HG03025 (cell line): ENCODE data around the gene SIAH1.
"Not testable (repeated sequence)": the region's sequence is repeated elsewhere in the genome, so short reads cannot be mapped to it uniquely, and the experiment has no call there.

Source experiments
- ATAC-seq: cut with Tn5 transposase; IDR thresholded peaks from one replicate; pipeline ENCODE4 v1.9.1; 2021; ENCODE audit warnings: mild to moderate bottlenecking, moderate library complexity; ENCODE audit not compliant: unreplicated experiment, low FRiP score

The SIAH1 gene

GRCh38 chr16:48394355-48394703 lies 9.1 kb upstream of the SIAH1 start:
- no peak for ATAC-seq

GRCh38 chr16:48393485-48394354 lies 8.5 kb upstream of the SIAH1 start:
- no peak for ATAC-seq

GRCh38 chr16:48392407-48392806 lies 7.2 kb upstream of the SIAH1 start:
- ATAC-seq = no peak

- no peak for ATAC-seq
These were observed 1.5 kb upstream of the SIAH1 start for GRCh38 chr16:48386559-48387312.

- peak; percentile 47 for ATAC-seq
These were observed 527 bp downstream of the SIAH1 start for GRCh38 chr16:48384520-48385252.

- ATAC-seq = no peak
These were observed 1.2 kb downstream of the SIAH1 start for GRCh38 chr16:48383877-48384519.

GRCh38 chr16:48383009-48383876 lies 2.0 kb downstream of the SIAH1 start:
- no peak for ATAC-seq

GRCh38 chr16:48382131-48382530 lies 3.1 kb downstream of the SIAH1 start:
- no peak for ATAC-seq

GRCh38 chr16:48381201-48381600 lies 4.0 kb downstream of the SIAH1 start:
- ATAC-seq = no peak

GRCh38 chr16:48378836-48379235 lies 6.4 kb downstream of the SIAH1 start:
- no peak for ATAC-seq

GRCh38 chr16:48378276-48378675 lies 6.9 kb downstream of the SIAH1 start:
- no peak for ATAC-seq

GRCh38 chr16:48377301-48377700 lies 7.9 kb downstream of the SIAH1 start:
- not testable (repeated sequence) for ATAC-seq

- no peak for ATAC-seq
These were observed 11.0 kb downstream of the SIAH1 start for GRCh38 chr16:48374255-48374654.

GRCh38 chr16:48373258-48374029 lies 11.8 kb downstream of the SIAH1 start:
- ATAC-seq = no peak

- ATAC-seq = no peak
These were observed 12.5 kb downstream of the SIAH1 start for GRCh38 chr16:48372744-48373143.

GRCh38 chr16:48371393-48371780 lies 13.8 kb downstream of the SIAH1 start:
- ATAC-seq = no peak

- not testable (repeated sequence) for ATAC-seq
These were observed 14.4 kb downstream of the SIAH1 start for GRCh38 chr16:48370668-48371392.

- no peak for ATAC-seq
These were observed 15.0 kb downstream of the SIAH1 start for GRCh38 chr16:48370229-48370628.
